GM21381 (cell line): ENCODE data around the gene HCAR2.
"Not testable (repeated sequence)": the region's sequence is repeated elsewhere in the genome, so short reads cannot be mapped to it uniquely, and the experiment has no call there.

Source experiments
- ATAC-seq: cut with Tn5 transposase; IDR thresholded peaks from one replicate; pipeline ENCODE4 v1.9.1; 2021; ENCODE audit warnings: mild to moderate bottlenecking, moderate library complexity; ENCODE audit not compliant: unreplicated experiment

Gene HCAR2

DNA sequence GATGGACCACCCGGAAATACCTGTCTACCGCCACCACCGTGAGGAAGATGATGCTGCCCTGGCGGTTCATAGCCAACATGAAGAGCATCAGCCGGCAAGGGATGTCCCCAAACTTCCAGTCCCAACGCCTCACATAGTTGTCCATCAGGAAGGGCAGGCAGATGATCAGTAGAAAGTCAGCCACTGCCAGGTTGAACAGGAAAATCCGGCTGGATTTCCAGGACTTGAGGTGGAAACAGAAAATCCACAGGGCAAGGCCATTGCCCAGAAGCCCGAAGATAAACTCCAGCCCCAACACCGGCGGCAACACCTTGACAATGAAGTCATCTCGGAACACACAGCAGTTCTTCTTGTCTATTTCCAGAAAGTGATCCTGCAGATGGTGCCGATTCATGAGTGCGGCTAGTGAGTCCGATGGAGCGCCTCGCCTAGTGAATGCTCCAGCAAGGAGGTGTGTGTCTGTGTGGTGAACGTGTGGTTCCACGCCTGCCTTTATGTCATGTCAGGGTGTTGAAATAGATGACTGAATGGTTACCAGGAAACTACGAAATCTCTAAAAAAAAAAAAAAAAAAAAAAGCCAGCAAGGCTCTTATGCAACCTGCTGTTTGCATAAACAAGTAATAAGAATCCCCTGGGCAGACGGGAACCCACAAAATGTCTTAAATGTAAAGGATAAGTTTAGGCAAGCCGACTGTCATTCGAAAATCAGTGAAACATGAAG, at the start of gene HCAR2:
Gene HCAR2, minus strand, starts transcription at position 468 of the 722 bp plus-strand sequence. Its CDS starts 74 bp downstream, at position 394.
- ATAC-seq, result not testable (repeated sequence)

DNA sequence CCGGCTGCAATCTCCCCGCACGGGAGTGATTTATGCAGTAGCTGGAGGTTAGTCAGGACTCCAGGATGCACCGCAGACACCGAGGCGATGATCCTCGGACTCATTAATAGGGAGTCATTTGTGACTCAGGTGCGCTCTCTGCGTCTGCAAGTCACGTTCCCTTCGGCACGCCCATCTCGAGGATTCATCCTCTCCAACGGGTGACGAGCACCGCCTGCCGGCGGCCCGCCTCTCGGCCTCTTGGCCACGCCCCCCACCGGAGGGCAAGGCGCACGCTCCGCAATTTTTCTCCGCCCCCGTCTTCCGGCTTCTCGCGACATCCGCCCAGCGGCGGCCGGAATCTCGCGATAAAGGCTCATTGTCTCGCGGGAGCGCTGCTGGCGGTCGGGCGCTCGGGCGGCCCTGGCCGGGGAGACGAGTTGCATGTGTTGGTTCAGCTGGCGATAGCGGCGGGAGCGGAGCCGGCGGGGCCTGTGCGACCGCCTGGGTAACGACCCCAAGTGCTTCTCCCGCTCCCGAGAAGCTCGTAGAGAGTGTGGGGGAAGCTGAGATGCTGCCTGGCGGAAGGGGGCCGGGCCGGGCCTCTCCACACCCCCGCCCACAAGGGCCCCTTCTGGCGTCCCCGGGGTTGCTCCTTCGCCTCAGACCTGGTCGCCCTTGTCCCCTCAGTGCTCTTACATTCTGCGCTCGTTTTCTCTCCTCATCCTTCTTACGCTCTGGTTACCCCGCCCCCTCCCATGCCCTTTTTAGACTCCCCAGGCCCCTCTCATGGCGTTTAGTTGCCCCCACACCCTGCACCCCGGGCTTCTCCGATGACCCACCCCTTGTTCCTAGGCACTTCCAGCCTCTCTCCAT, 49.5 kb upstream of the HCAR2 start, which contains the start of gene DENR:
Gene DENR, plus strand, starts transcription at position 361 of the 855 bp plus-strand sequence. CDS start 878 bp downstream, outside the sequence.
- peak; percentile 95 for ATAC-seq

GRCh38 chr12:122750781-122751515, 47.8 kb upstream of the HCAR2 start:
- not testable (repeated sequence) for ATAC-seq

GRCh38 chr12:122749569-122750332, 46.6 kb upstream of the HCAR2 start:
- no peak for ATAC-seq

DNA sequence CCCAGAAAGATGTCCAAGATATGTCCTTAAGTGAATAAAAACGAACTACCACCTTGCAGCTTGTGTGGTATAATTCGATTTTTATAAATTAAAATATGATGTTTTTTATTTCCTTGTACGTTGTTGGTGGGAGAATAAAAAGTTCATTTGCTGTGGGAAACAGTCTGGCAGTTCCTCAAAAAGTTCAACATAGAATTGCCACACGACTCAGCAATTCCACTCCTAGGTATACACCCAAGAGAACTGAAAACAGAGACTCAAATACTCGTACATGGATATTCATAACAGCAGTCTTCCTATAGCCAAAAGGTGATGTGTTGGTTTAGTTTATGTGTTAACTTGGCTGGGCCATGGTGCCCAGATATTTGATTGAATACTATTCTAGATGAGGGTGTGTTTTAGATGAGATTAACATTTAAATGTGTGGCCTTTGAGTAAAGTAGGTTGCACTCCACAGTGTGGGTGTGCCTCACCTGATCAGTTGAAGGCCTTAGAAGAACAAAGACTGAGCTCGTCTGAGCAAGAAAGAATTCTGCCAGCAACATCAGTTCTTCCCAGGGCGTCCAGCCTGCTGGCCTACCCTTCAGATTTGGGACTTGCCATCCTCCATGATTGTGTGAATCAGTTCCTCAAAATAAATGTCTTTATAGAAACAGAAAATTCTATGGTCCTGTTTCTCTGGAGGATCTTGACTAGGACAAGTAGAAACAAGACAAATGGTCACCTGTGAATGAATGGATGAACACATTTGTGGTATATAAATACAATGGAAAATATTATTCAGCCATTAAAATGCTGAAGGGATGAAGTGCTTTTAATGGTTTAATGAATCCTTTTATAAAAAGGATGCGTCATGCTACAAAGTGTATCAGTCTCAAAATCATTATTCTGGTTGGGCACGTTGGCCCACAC, 44.3 kb upstream of the HCAR2 start:
- no peak for ATAC-seq

GRCh38 chr12:122743895-122744525, 40.9 kb upstream of the HCAR2 start:
- no peak for ATAC-seq

DNA sequence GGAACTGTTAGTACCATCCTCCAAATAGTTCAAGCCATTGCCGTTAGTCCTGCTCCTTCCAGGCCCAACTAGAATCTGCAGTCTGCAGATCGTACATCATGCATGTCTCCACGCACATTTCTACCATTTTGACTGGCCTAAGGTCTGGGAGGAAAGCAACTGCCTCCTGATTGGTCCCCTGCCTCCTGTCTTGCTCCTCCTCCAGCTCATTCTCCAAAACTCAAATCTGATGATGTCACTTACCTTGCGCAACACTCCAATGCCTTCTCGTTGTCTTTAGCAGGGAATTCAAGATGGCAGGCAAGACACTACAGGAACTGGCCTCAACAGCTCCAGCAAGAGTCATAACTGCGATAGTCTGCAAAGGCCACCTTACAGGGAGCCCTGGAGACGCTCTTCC, 37.2 kb upstream of the HCAR2 start:
- ATAC-seq, result no peak

- ATAC-seq, result no peak
Observed at GRCh38 chr12:122738571-122738970, 35.4 kb upstream of the HCAR2 start.

GRCh38 chr12:122732611-122733010, 29.5 kb upstream of the HCAR2 start:
- ATAC-seq, result no peak

DNA sequence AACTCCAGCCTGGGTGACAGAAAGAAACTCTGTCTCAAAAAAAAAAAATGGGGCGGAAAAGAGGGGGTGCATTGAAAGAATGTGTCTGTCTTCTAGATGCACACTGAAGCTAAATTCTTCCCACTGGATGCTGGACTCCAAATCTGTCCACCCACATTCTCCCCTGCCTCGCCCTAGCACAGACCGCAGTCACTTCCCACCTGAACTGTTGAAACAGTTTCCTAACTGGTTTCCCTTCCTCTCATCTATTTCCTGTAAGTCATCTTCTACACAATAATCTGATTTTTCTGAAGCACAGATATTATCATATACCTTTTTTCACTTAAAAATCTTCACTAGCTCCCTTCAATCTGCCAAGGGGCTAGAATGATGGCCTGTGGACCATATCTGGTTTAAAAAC, 29.0 kb upstream of the HCAR2 start:
- ATAC-seq, result no peak

DNA sequence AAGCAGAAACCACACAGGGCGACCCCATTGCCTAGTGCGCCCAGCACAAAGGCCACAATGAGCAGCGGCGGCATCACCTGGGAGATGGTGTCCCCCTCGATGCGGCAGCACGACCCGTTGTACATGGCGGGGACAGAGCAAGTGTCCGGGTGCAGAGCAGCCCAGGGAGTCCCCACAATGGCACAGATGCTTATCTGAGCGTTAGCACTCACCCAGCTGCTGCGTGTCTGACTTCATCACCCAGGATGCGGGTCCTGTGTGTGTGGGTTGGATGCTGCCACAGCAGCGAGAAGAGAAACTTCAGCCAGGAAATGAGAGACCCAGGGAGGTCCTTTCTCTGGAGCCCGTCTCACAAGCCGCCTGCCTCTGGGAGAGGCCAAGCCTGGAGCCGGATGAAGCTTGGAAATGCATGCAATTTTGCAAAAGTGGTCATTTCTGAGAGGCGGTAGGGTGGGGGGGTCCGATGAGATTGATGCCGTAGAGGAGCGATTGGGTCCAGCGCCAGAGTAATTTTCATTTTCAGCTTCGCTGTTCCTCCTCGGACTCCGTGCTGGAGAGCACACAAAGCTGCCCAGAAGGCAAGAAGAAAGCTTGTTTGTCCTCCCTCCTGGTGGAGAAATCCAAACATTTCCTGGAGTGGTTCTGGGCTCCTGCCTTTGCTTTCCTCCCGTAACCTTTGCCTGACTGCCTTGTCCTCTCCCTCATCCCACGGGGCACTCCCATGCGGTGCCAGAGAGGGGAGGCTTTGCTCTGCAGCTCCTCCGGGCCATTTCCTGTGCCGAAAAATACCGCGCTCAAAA, 27.3 kb upstream of the HCAR2 start, which contains the start of gene HCAR1:
Gene HCAR1, minus strand, starts transcription at position 630 of the 800 bp plus-strand sequence. Its CDS starts 505 bp downstream, at position 125.
- no peak for ATAC-seq

DNA sequence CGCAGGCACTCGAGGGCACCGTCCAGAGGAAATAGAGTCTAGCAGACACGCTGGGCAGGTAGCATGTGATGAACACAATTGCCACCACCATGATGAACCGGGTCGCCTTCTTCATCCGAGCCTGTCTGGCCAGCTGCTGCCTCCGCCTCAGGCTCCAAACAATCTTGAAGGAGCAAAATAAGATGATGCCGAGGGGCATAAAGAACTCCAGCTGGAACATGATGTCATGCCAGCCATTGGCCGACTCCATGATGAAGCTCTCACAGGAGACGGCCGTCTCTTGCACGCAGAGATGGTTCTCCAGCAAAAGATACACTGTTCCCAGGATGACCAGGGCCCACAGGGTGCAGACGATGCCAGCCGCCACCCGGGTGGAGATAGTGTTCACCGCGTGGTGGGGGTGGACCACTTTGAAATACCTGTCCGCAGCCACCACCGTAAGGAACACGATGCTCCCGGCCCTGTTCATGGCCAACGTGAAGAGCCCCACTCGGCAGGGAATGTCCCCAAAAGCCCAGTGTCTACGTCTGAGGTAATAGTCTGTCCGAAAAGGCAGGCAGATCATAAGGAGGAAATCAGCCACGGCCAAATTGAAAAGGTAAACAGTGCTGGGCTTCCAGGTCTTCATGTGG, 26.5 kb upstream of the HCAR2 start:
- ATAC-seq, result no peak

DNA sequence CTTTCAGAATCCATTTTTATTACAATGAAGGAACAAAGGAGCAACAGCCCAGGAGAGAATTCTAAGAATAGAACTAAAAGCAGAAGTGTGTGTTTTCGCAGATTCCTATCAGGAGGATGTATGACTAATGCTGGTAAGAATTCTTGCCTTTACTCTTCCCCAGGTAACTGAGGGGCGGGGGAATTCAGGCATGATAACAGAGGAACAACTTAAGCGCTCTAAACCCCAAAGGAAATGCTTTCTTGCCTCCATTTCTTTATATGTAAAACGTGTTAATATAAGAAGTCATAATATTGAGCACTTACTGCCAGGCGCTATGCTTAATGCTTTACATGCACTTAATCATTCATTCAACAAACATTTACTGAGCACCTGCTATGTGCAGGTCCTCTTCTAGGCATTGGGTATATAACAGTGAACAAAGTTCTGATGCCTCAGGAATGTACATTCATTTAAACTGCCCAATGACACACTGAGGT, 23.0 kb upstream of the HCAR2 start:
- ATAC-seq, result peak; percentile 46

DNA sequence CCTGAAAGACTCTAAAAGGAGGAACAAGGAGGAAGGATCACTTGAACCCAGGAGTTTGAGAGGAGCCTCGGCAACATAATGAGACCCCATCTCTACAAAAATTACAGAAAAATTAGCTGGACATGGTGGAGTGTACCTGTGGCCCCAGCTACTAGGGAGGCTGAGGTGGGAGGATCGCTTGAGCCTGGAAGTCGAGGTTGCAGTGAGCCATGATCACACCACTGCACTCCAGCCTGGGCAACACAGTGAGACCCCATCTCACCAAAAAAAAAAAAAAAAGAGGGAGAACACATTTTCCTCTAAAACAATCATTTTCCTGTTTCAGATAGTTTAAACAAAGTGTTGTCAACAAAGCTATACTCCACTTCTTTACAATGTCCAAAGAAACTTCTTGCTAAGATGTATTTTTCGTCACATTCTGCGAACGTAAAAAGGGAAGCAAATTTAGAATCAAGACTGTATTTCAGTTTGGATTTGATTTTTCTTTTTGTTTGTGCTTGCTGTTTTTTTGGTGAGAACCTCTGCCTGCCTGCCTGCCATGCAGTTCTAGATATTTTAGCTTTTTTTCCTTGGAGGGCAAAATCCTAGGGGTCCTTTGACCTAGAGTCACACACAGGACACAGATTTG, 22.4 kb upstream of the HCAR2 start:
- ATAC-seq, result no peak

GRCh38 chr12:122724641-122725243, 21.6 kb upstream of the HCAR2 start:
- no peak for ATAC-seq

GRCh38 chr12:122722387-122722786, 19.2 kb upstream of the HCAR2 start:
- no peak for ATAC-seq
